Smooth muscle cell (in vitro differentiated cells): ENCODE measurements around the gene EXOC4. TPM values are rescaled to one million over a fixed set of nuclear protein-coding genes. Genes with fewer than 3 reads are reported as not detected.

Experiments
- DNase-seq: peaks from one replicate; lab custom pipeline; 2025; ENCODE audit not compliant: unreplicated experiment; lab: John Stamatoyannopoulos, UW
- H2AFZ ChIP-seq: fragments of 200-600 bp; sonication (generic); 2 replicates; pipeline ENCODE4 v1.6.0; 2016; ENCODE audit warnings: antibody characterized with exemption, low read depth, mild to moderate bottlenecking
- H3F3A ChIP-seq: fragments of 200-600 bp; sonication (generic); 2 replicates; pipeline ENCODE4 v1.6.0; 2017; ENCODE audit warnings: antibody characterized with exemption, low read depth
- H3K27ac ChIP-seq: fragments of 200-600 bp; sonication (generic); 2 replicates; pipeline ENCODE4 v1.5.1; 2016; ENCODE audit warnings: low read depth, mild to moderate bottlenecking
- H3K27me3 ChIP-seq: fragments of 200-600 bp; sonication (generic); 2 replicates; pipeline ENCODE4 v1.6.1; 2016; ENCODE audit warnings: low read depth, mild to moderate bottlenecking
- H3K36me3 ChIP-seq: fragments of 200-600 bp; sonication (generic); 2 replicates; pipeline ENCODE4 v1.5.1; 2016; ENCODE audit warnings: low read depth
- H3K4me1 ChIP-seq: fragments of 200-600 bp; sonication (generic); 2 replicates; pipeline ENCODE4 v1.5.1; 2016; ENCODE audit warnings: low read depth
- H3K4me2 ChIP-seq: fragments of 200-600 bp; sonication (generic); 2 replicates; pipeline ENCODE4 v1.6.0; 2016; ENCODE audit warnings: mild to moderate bottlenecking
- H3K4me3 ChIP-seq: fragments of 200-600 bp; sonication (generic); 2 replicates; pipeline ENCODE4 v1.5.1; 2016; ENCODE audit warnings: mild to moderate bottlenecking
- H3K79me2 ChIP-seq: fragments of 200-600 bp; sonication (generic); 2 replicates; pipeline ENCODE4 v1.6.0; 2016; ENCODE audit warnings: low read depth, mild to moderate bottlenecking
- H3K9ac ChIP-seq: fragments of 200-600 bp; sonication (generic); 2 replicates; pipeline ENCODE4 v1.6.0; 2016; ENCODE audit warnings: low read depth
- H3K9me3 ChIP-seq: fragments of 200-600 bp; sonication (generic); replicated peaks from 2 replicates; pipeline ENCODE4 v1.5.1; 2016; ENCODE audit warnings: low read depth
- H4K20me1 ChIP-seq: fragments of 200-600 bp; sonication (generic); 2 replicates; pipeline ENCODE4 v1.6.0; 2016; ENCODE audit warnings: low read depth
- CTCF ChIP-seq: fragments of 200-600 bp; sonication (generic); IDR thresholded peaks from 2 replicates; pipeline ENCODE4 v1.5.1; 2017; ENCODE audit warnings: borderline replicate concordance, mild to moderate bottlenecking, antibody characterized with exemption; ENCODE audit not compliant: insufficient read depth, poor library complexity, severe bottlenecking
- WGBS: methylation state at CpG from one replicate; pipeline ENCODE4 v1.1.7; 2016; ENCODE audit warnings: low lambda C conversion rate; 5-methylcytosine and 5-hydroxymethylcytosine counted together
- polyA plus RNA-seq: library from polyadenylated mRNA; unstranded; fragments of >200 nt; fragmentation: Nextera tagmentation; extraction: Ambion mirVana; gene quantifications from 2 replicates; pipeline ENCODE4 v1.2.1, GENCODE V29; 2016
- total RNA-seq: library from RNA; depleted of rRNA; stranded (reverse); fragments of >200 nt; gene quantifications from 2 replicates; pipeline ENCODE4 v1.2.3, GENCODE V29; 2014

The EXOC4 gene
- total and polyA plus RNA-seq, 2 experiments from 2014 or later = 21.5 to 47.1 TPM

- Histone ChIP-seq H3K36me3 (peaks cover 9% of the 10 kb centered on the region), H3K4me3 (no peak overlapping the region), H3K9me3 (no peaks in the 10 kb centered on the region), H3F3A (no peaks in the 10 kb centered on the region), H3K9ac (no peak overlapping the region), H2AFZ (no peak overlapping the region), H3K4me2 (no peak overlapping the region), H3K79me2 (no peaks in the 10 kb centered on the region), H3K27me3 (no peaks in the 10 kb centered on the region), H3K27ac (no peak overlapping the region), H3K4me1 (no peaks in the 10 kb centered on the region), H4K20me1 (peaks cover 15% of the 10 kb centered on the region)
- no peak for DNase-seq
- no peak for TF ChIP-seq CTCF
- WGBS = 98% methylated on average over 2 of the region's 2 CpGs
Measured at GRCh38 chr7:133477791-133478190, 224.9 kb downstream of the EXOC4 start.

GRCh38 chr7:133478591-133479135 is 225.8 kb downstream of the EXOC4 start:
- Histone ChIP-seq H3K9ac (no peak overlapping the region), H3K79me2 (no peaks in the 10 kb centered on the region), H3K27ac (no peak overlapping the region), H3F3A (no peaks in the 10 kb centered on the region), H3K36me3 (peaks cover 9% of the 10 kb centered on the region), H3K4me3 (no peak overlapping the region), H4K20me1 (peaks cover 15% of the 10 kb centered on the region), H3K9me3 (no peaks in the 10 kb centered on the region), H3K27me3 (no peaks in the 10 kb centered on the region), H3K4me2 (no peak overlapping the region), H2AFZ (no peak overlapping the region), H3K4me1 (no peaks in the 10 kb centered on the region)
- DNase-seq = no peak
- no peak for TF ChIP-seq CTCF
- WGBS = 65% methylated on average over 3 of the region's 3 CpGs

- Histone ChIP-seq H4K20me1 (peaks cover 15% of the 10 kb centered on the region), H3K4me3 (no peak overlapping the region), H3K9me3 (no peaks in the 10 kb centered on the region), H3K9ac (no peak overlapping the region), H3K27me3 (no peaks in the 10 kb centered on the region), H3F3A (no peaks in the 10 kb centered on the region), H3K36me3 (peaks cover 9% of the 10 kb centered on the region), H2AFZ (no peak overlapping the region), H3K4me1 (no peaks in the 10 kb centered on the region), H3K27ac (no peak overlapping the region), H3K4me2 (no peak overlapping the region), H3K79me2 (no peaks in the 10 kb centered on the region)
- DNase-seq = no peak
- whole genome bisulfite sequencing = 95% methylated on average over 10 of the region's 10 CpGs
- TF ChIP-seq CTCF = no peak
Measured at GRCh38 chr7:133479456-133480065, 226.7 kb downstream of the EXOC4 start.

DNA sequence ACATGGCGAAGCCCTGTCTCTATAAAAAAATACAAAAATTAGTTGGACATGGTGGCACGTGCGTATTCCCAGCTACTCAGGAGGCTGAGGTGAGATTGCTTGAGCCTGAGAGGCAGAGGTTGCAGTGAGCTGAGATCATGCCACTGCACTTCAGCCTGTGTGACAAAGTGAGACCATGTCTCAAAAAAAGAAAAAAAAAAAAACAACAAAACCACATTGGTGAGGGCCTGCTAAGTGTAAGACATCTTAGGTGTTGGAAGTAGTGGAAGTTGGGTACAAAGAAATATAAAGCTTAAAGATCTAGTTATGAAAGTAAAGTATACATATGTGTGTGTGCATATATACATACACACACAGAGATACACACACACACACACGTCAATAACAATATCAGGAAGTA is 228.0 kb downstream of the EXOC4 start:
- H3K9me3 ChIP-seq = no peaks in the 10 kb centered on the region
- no peak overlapping the region for H3K27ac ChIP-seq
- no peak overlapping the region for H2AFZ ChIP-seq
- H4K20me1 ChIP-seq = peaks cover 22% of the 10 kb centered on the region
- H3K4me3 ChIP-seq = no peak overlapping the region
- H3K27me3 ChIP-seq = no peaks in the 10 kb centered on the region
- H3K79me2 ChIP-seq = no peaks in the 10 kb centered on the region
- no peak for DNase-seq
- no peaks in the 10 kb centered on the region for H3K4me1 ChIP-seq
- no peak overlapping the region for H3K4me2 ChIP-seq
- no peaks in the 10 kb centered on the region for H3F3A ChIP-seq
- H3K9ac ChIP-seq = no peak overlapping the region
- 96% methylated on average over 4 of the region's 4 CpGs for WGBS
- H3K36me3 ChIP-seq = peaks cover 8% of the 10 kb centered on the region
- TF ChIP-seq CTCF = no peak
